ENCODE measurements around the gene DNAJC5. TPM values are rescaled to one million over a fixed set of nuclear protein-coding genes. Genes with fewer than 3 reads are reported as not detected.
"Not testable (repeated sequence)": the region's sequence is repeated elsewhere in the genome, so short reads cannot be mapped to it uniquely, and the experiment has no call there.

DNAJC5 gene
- total RNA-seq, 1 experiment from 2014 or later = 109 TPM

GRCh38 chr20:63908008-63908682, 13.2 kb downstream of the DNAJC5 start:
- peak; percentile 82 for DNase-seq (ENCODE audit: low spot score)

- peak; percentile 94 for DNase-seq (ENCODE audit: low spot score)
These were observed 16.2 kb downstream of the DNAJC5 start for GRCh38 chr20:63911176-63911575.

- no peak for DNase-seq (ENCODE audit: low spot score)
These were observed 18.8 kb downstream of the DNAJC5 start for GRCh38 chr20:63913768-63914167.

- DNase-seq (ENCODE audit: low spot score) = no peak
These were observed 20.5 kb downstream of the DNAJC5 start for GRCh38 chr20:63915471-63915870.

GRCh38 chr20:63916371-63916939, 21.5 kb downstream of the DNAJC5 start:
- not testable (repeated sequence) for DNase-seq (ENCODE audit: low spot score)

GRCh38 chr20:63917811-63918210, 22.9 kb downstream of the DNAJC5 start:
- DNase-seq (ENCODE audit: low spot score) = no peak

- no peak for DNase-seq (ENCODE audit: low spot score)
These were observed 24.2 kb downstream of the DNAJC5 start for GRCh38 chr20:63919130-63919529.

- DNase-seq (ENCODE audit: low spot score) = no peak
These were observed 25.3 kb downstream of the DNAJC5 start for GRCh38 chr20:63920226-63920625.

- DNase-seq (ENCODE audit: low spot score) = no peak
These were observed 28.7 kb downstream of the DNAJC5 start for GRCh38 chr20:63923651-63924050.

- no peak for DNase-seq (ENCODE audit: low spot score)
These were observed 29.3 kb downstream of the DNAJC5 start for GRCh38 chr20:63924241-63924640.

GRCh38 chr20:63926298-63926697, 31.4 kb downstream of the DNAJC5 start:
- DNase-seq (ENCODE audit: low spot score) = no peak

- DNase-seq (ENCODE audit: low spot score) = no peak
These were observed 34.1 kb downstream of the DNAJC5 start for GRCh38 chr20:63929071-63929470.

- not testable (repeated sequence) for DNase-seq (ENCODE audit: low spot score)
These were observed 34.6 kb downstream of the DNAJC5 start for GRCh38 chr20:63929473-63929883.

GRCh38 chr20:63930971-63931553, 36.1 kb downstream of the DNAJC5 start:
- DNase-seq (ENCODE audit: low spot score) = peak; percentile 84

- no peak for DNase-seq (ENCODE audit: low spot score)
These were observed 36.8 kb downstream of the DNAJC5 start for GRCh38 chr20:63931735-63932134.

GRCh38 chr20:63932606-63933160, 37.8 kb downstream of the DNAJC5 start:
- DNase-seq (ENCODE audit: low spot score) = no peak

- DNase-seq (ENCODE audit: low spot score) = no peak
These were observed 38.7 kb downstream of the DNAJC5 start for GRCh38 chr20:63933646-63934045.

GRCh38 chr20:63934271-63935068, 39.5 kb downstream of the DNAJC5 start:
- no peak for DNase-seq (ENCODE audit: low spot score)

GRCh38 chr20:63935447-63935846, 40.5 kb downstream of the DNAJC5 start:
- DNase-seq (ENCODE audit: low spot score) = no peak

GRCh38 chr20:63937596-63937995, 42.7 kb downstream of the DNAJC5 start:
- no peak for DNase-seq (ENCODE audit: low spot score)

GRCh38 chr20:63939061-63939935, 44.4 kb downstream of the DNAJC5 start:
- DNase-seq (ENCODE audit: low spot score) = no peak
